Activated gamma-delta T cell treated with Interleukin-2 at 50 U/mL for 16 hours (primary cell): Measurements from ENCODE around the gene RBM4.
"Not testable (repeated sequence)": the region's sequence is repeated elsewhere in the genome, so short reads cannot be mapped to it uniquely, and the experiment has no call there.

ENCODE experiments used
- DNase-seq: peaks from one replicate; pipeline ENCODE4 v3.0.0-alpha.2; 2020

The RBM4 gene

GRCh38 chr11:66638177-66639065 is at the start of gene RBM4:
TSS of gene RBM4 (plus strand) at chr11:66638703. CDS start at chr11:66639712, 1,009 bp downstream.
- DNase-seq = peak; percentile 95

- DNase-seq = not testable (repeated sequence)
Observed at GRCh38 chr11:66589315-66589714, 49.2 kb upstream of the RBM4 start.

- DNase-seq = no peak
Observed at GRCh38 chr11:66589996-66590675, 48.4 kb upstream of the RBM4 start.

DNA sequence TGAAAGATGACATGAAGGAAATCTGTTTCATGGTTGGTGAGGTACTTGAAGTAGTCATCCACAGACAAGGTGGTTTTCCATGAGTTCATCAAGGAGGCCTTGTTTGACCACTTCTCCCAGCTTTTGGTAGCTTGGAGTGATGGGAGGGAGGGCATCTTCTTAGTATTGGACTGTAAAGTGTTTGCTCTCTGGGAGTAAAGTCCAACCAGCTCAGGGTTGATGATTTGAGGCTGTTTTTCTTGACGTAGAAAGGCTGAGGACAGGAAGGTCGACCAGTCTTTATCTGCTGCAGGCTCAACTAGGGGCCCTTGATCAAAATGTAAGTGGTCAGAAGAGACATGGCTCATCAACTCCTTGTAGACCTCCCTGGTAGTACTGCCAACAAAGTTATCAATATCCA is 47.3 kb upstream of the RBM4 start:
- DNase-seq = no peak

GRCh38 chr11:66592457-66593302 is 45.8 kb upstream of the RBM4 start, which contains the start of the genes CCDC87 and CCS:
TSS of gene CCDC87 (minus strand) at chr11:66593063. CDS start at chr11:66593015, 48 bp downstream.
TSS of gene CCS (plus strand) at chr11:66593185. CDS start at chr11:66593262, 77 bp downstream.
- peak; percentile 99 for DNase-seq

DNA sequence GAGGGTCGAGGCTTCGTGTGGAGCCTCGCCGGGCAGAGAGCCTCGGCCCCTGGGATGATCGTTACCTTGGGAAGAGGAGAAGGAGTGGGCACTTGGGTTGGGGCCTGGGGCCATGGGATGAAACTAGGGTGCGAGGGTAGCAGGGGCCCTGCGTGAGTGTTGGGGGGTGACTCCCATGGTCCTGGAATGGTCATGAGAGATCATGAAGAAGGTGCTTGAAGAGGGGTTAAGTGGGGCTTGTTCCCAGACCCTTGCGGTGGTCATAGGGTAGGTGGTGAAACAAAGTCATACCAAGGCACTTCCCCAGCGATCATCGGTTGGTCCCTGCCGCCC is 45.2 kb upstream of the RBM4 start:
- DNase-seq = no peak

- no peak for DNase-seq
Observed at GRCh38 chr11:66593650-66594049, 44.9 kb upstream of the RBM4 start.

DNA sequence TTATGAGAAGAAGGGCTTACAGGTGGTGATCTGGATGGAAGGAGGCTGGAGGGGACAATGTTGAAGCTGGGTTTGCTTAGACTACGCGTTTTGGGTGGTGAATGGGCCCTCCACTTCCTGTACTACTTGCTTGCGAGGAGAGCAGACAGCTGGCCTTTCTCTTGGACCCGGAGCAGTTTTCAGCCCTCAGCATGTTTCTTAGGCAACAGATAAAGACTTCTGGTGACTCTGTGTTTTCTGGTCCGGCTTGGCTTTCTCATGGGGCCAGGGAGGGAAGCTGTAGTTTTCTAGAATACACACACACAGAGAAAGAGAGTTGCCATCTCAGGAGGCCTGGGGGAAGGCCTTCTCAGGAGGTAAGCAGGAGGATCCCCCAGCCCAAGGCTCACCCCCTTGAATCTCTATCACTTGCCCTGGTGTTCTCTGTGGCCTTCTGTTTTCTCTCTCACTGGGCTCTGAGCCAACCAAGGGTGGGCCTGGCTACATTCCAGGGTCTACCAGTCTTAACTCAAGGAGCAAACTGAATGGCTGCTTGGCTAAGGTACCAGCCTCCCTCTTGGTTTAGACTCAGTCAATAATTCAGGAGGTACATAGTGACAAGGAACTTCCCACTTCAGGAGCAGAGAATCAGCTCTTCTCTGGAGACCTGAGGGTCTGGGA is 43.1 kb upstream of the RBM4 start:
- DNase-seq = no peak

GRCh38 chr11:66598993-66599392 is 39.5 kb upstream of the RBM4 start:
- DNase-seq = no peak

- DNase-seq = no peak
Observed at GRCh38 chr11:66600219-66600618, 38.3 kb upstream of the RBM4 start.

DNA sequence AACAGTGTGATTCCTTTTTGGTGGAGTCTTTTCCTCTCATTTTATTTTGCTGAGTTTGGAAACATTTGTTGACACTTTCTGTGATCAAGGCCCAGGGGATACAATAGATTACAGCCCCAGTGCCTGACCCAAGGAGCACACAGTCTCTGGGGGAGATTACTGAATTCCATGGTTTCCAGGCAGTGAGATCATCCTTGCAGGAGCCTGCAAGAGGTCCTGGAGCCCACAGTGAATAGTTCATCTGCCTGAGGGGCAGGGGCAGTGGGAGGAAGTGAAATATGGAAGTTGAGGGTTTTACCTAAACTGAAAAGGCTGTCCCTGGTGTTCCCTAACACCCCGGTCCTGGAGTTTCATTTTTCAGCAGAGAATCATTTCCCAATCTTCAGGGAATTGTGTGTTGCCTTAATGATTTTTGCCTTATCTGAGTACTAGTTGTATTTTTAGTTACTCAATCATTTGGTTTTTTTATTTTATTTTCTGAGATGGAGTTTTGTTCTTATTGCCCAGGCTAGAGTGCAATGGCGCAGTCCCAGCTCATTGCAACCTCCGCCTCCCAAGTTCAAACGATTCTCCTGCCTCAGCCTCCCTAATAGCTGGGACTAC is 37.8 kb upstream of the RBM4 start:
- no peak for DNase-seq

GRCh38 chr11:66603072-66603471 is 35.4 kb upstream of the RBM4 start:
- no peak for DNase-seq

GRCh38 chr11:66604155-66604554 is 34.3 kb upstream of the RBM4 start:
- no peak for DNase-seq

GRCh38 chr11:66606608-66607007 is 31.9 kb upstream of the RBM4 start:
- not testable (repeated sequence) for DNase-seq

- no peak for DNase-seq
Observed at GRCh38 chr11:66607126-66607834, 31.2 kb upstream of the RBM4 start.

- no peak for DNase-seq
Observed at GRCh38 chr11:66609721-66610617, 28.5 kb upstream of the RBM4 start.

DNA sequence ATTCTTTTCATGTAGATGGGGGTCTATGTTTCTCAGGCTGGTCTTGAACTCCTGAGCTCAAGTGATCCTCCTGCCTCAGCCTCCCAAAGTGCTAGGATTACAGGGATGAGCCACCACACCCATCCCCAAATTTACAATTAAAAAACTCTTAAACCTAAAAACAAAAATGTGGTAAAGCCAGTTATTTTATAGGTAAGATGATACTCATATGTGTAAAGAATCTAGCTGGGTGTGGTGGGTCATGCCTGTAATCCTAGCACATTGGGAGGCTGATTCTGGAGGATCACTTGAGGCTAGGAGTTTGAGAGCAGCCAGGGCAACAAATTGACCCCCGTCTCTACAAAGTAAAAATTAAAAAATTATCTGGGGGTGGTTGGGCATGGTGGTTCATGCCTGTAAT is 26.0 kb upstream of the RBM4 start:
- DNase-seq = no peak

DNA sequence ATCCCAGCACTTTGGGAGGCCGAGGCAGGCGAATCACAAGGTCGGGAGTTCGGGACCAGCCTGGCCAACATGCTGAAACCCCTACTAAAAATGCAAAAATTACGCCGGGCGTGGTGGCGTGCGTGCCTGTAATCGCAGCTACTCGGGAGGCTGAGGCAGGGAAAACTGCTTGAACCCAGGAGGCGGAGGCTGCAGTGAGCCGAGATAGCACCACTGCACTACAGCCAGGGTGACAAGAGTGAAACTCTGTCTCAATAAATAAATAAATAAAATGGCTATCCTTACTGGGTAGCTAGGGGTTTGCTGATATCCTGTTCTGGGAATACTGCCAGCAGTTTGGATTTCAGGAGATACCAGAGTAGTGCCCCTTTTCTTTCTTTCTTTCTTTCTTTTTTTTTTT is 24.4 kb upstream of the RBM4 start:
- DNase-seq = no peak

- peak; percentile 98 for DNase-seq
Observed at GRCh38 chr11:66616379-66617154, 21.9 kb upstream of the RBM4 start, which contains the start of gene RBM14. TSS of gene RBM14 (plus strand) at chr11:66616630. CDS start at chr11:66616721, 91 bp downstream.
